GM12875 (cell line): ENCODE results near the gene COPG2.

ENCODE experiments used
- H3K4me3 ChIP-seq: one replicate; pipeline ENCODE4 v1.5.1; 2011; ENCODE audit warnings: low read depth, low read length, control low read depth
- CTCF ChIP-seq: IDR thresholded peaks from 2 replicates; pipeline ENCODE4 v1.5.1; 2011; ENCODE audit warnings: low read depth, mild to moderate bottlenecking, control low read depth, inconsistent platforms, low read length, moderate library complexity, borderline replicate concordance; ENCODE audit not compliant: insufficient read depth

Gene COPG2

DNA sequence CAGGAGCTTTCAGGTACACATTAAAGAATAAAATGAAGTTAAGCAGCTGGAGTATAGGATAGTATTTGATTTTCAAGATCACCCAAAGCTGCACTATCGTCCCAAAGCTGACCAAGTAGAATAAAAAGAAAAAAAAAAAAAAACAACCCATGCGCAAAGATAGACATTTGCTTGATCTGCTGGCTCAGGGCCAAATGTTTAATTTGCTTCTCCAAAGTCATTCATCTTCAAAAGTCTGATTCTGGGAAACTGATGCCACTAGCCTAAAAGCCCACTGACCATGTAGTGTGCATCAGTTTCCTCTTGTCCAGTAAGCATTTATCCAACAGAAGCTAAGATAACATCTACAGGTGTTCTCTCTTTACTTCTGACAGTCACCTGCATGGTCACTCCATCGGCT lies 162.2 kb downstream of the COPG2 start:
- H3K4me3 ChIP-seq = no peak overlapping the region
- TF ChIP-seq CTCF = no peak

GRCh38 chr7:130505753-130506152 lies 162.8 kb downstream of the COPG2 start:
- H3K4me3 ChIP-seq = no peak overlapping the region
- TF ChIP-seq CTCF = no peak

GRCh38 chr7:130500910-130501309 lies 167.6 kb downstream of the COPG2 start:
- H3K4me3 ChIP-seq = no peak overlapping the region
- TF ChIP-seq CTCF = no peak

DNA sequence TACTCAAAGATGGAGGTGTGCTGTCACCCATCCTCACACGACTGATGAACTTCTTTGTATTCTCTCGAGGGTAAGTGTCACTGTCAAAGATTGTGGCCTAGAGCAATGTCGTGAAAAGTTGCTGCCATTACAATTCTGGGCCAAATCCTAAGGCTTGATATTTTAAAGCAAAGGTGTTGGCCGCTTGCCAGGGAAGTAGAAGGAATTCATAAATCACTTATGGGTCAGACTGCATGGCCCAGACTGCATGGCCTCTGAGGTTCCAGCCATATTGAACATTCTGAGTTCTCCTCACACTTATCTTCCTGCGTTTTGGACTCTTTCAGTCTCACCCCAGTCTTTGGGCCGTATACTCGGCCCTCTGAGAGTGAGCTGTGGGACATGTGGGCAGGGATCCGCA lies 168.1 kb downstream of the COPG2 start:
- TF ChIP-seq CTCF = no peak
- no peak overlapping the region for H3K4me3 ChIP-seq

- TF ChIP-seq CTCF = no peak
- no peak overlapping the region for H3K4me3 ChIP-seq
Observed at GRCh38 chr7:130494431-130494858, 174.1 kb downstream of the COPG2 start.

GRCh38 chr7:130493275-130493873 lies 175.2 kb downstream of the COPG2 start:
- H3K4me3 ChIP-seq = peak overlapping the region; percentile 54

More at GRCh38 chr7:130493275-130493873, 175.2 kb downstream of the COPG2 start:
- no peak for TF ChIP-seq CTCF
